Suprapubic skin (tissue), 4 donors: Measurements from ENCODE around the gene HAT1. TPM values are rescaled to one million over a fixed set of nuclear protein-coding genes. Genes with fewer than 3 reads are reported as not detected.
"Not testable (repeated sequence)": the region's sequence is repeated elsewhere in the genome, so short reads cannot be mapped to it uniquely, and the experiment has no call there.

Experiments
- DNase-seq, 2 donors: peaks; one replicate each; pipeline ENCODE4 v3.0.0-alpha.2; 2019; ENCODE audit warnings: low spot score in 2 of 2
- H3K27ac ChIP-seq: fragments of 200-600 bp; sonication (generic); one replicate; pipeline ENCODE4 v1.5.1; 2019
- H3K27me3 ChIP-seq: fragments of 200-600 bp; sonication (generic); one replicate; pipeline ENCODE4 v1.5.1; 2019
- H3K36me3 ChIP-seq: fragments of 200-600 bp; sonication (generic); one replicate; pipeline ENCODE4 v1.5.1; 2019
- H3K4me1 ChIP-seq: fragments of 200-600 bp; sonication (generic); one replicate; pipeline ENCODE4 v1.5.1; 2019
- H3K4me3 ChIP-seq: fragments of 200-600 bp; sonication (generic); one replicate; pipeline ENCODE4 v1.5.1; 2019; ENCODE audit warnings: mild to moderate bottlenecking
- H3K9me3 ChIP-seq: fragments of 200-600 bp; sonication (generic); one replicate; pipeline ENCODE4 v1.5.1; 2019
- CTCF ChIP-seq, 2 donors: fragments of 200-600 bp in 1 of 2; fragments of 450-650 bp in 1 of 2; sonication (generic) in 1 of 2; IDR thresholded peaks; one replicate each; pipeline ENCODE4 v1.5.1; 2016 to 2019; ENCODE audit warnings: antibody characterized with exemption in 2 of 2, mild to moderate bottlenecking in 1 of 2, moderate library complexity in 1 of 2
- EP300 ChIP-seq: sonication (generic); formaldehyde crosslinking; IDR thresholded peaks from one replicate; pipeline ENCODE4 v1.6.1; 2017; ENCODE audit warnings: antibody characterized with exemption
- POLR2A ChIP-seq, 2 donors: fragments of 450-650 bp; IDR thresholded peaks; one replicate each; pipeline ENCODE4 v1.6.1; 2017; ENCODE audit warnings: antibody characterized with exemption in 2 of 2, mild to moderate bottlenecking in 2 of 2, moderate library complexity in 2 of 2
- POLR2AphosphoS5 ChIP-seq, 3 donors: sonication (generic); formaldehyde crosslinking; IDR thresholded peaks; one replicate each; pipeline ENCODE4 v1.6.1; 2017; ENCODE audit warnings: antibody characterized with exemption in 3 of 3
- WGBS: methylation state at CpG from one replicate; pipeline ENCODE4 v1.1.5; 2018; 5-methylcytosine and 5-hydroxymethylcytosine counted together
- total RNA-seq, 4 donors: library from RNA; depleted of rRNA; stranded (reverse); fragments of >200 nt; gene quantifications; one replicate each; pipeline ENCODE4 v1.1.0, GENCODE V29; 2016

The HAT1 gene
- total RNA-seq, 4 donors from 2014 or later, result 22.0 to 24.6 (median 23.7) TPM

- DNase-seq, result no peak
- Histone ChIP-seq H3K4me1 (no peaks in the 10 kb centered on the region), H3K27me3 (no peaks in the 10 kb centered on the region), H3K4me3 (no peak overlapping the region), H3K27ac (no peak overlapping the region), H3K36me3 (peaks cover 21% of the 10 kb centered on the region), H3K9me3 (no peaks in the 10 kb centered on the region)
- TF ChIP-seq POLR2AphosphoS5 (IDR thresholded peaks at IDR 0.05) (no peak), CTCF (IDR thresholded peaks at IDR 0.05) (no peak), POLR2A (IDR thresholded peaks at IDR 0.05) (no peak), EP300 (no peak)
- 79% methylated on average over 2 of the region's 2 CpGs for WGBS
These were observed 62.8 kb downstream of the HAT1 start for GRCh38 chr2:171985076-171985475.

DNA sequence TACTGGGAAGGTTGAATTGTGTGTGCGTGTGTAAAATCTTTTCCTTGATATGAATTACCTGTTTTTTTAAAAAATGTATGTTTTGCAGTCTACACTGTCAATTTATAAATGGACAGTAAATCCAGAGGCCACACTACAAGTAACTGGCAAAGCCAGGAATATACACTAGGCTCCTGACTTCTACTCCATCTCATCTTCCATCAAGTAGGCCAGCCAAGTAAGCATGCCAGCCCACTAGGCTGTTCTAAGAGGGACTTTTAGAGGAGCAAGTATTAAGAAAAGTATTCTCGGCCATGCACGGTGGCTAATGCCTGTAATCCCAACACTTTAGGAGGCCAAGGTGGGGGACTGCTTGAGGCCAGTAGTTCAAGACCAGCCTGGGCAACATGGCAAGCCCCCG, 64.5 kb downstream of the HAT1 start:
- Histone ChIP-seq H3K4me3 (no peak overlapping the region), H3K27ac (no peak overlapping the region), H3K4me1 (no peaks in the 10 kb centered on the region), H3K9me3 (no peaks in the 10 kb centered on the region), H3K36me3 (peaks cover 10% of the 10 kb centered on the region), H3K27me3 (no peaks in the 10 kb centered on the region)
- TF ChIP-seq POLR2AphosphoS5 (IDR thresholded peaks at IDR 0.05), result no peak
- 94% methylated on average over 4 of the region's 4 CpGs for whole genome bisulfite sequencing
- DNase-seq, result no peak

DNA sequence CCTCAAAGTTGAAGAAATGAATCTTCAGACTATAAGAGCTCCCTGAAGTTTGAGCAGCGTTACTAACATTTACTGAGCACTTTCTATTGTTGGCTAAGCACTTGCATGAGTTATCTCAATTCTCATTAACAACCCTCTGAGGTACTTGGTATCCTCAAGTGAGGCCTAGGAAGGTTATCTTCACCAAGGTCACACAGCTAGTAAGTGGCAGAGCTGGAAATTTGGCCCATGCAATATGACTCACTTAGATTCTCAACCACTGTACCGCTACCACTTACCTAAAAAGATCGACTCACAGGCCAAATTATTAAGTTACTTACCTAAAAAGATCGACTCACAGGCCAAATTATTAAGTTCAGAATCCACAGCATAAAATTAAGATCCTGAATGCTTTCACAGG, 68.8 kb downstream of the HAT1 start:
- no peaks in the 10 kb centered on the region for H3K27me3 ChIP-seq
- no peaks in the 10 kb centered on the region for H3K9me3 ChIP-seq
- no peak for DNase-seq
- H3K27ac ChIP-seq, result no peak overlapping the region
- WGBS, result 83% methylated on average over 4 of the region's 4 CpGs
- H3K36me3 ChIP-seq, result no peaks in the 10 kb centered on the region
- no peak overlapping the region for H3K4me3 ChIP-seq
- TF ChIP-seq POLR2A (IDR thresholded peaks at IDR 0.05), result no peak
- H3K4me1 ChIP-seq, result no peaks in the 10 kb centered on the region

DNA sequence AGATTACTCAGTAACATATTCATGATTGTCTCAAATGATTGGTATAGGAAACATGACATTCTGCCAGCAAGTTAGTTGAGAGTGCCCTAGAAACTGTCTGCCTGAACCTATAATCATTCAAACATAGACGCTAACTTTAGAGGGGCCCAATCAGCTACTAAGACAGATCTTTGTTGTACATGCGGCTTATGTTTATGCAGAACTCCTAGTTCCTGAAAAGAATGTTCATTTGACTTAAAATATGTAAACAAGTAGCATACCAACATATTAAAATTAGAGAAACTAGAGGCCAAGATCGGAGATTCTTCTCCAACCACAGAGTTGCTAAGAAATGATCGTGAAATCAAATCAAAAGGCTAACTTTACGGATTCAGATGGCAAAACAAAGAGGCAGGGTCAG, 73.3 kb downstream of the HAT1 start:
- 93% methylated on average over 5 of the region's 5 CpGs for WGBS
- Histone ChIP-seq H3K4me1 (peaks cover 12% of the 10 kb centered on the region), H3K36me3 (no peaks in the 10 kb centered on the region), H3K27me3 (no peaks in the 10 kb centered on the region), H3K4me3 (no peak overlapping the region), H3K9me3 (no peaks in the 10 kb centered on the region), H3K27ac (no peak overlapping the region)
- TF ChIP-seq POLR2A (IDR thresholded peaks at IDR 0.05) (no peak), EP300 (no peak), CTCF (IDR thresholded peaks at IDR 0.05) (no peak), POLR2AphosphoS5 (IDR thresholded peaks at IDR 0.05) (no peak)
- no peak for DNase-seq

DNA sequence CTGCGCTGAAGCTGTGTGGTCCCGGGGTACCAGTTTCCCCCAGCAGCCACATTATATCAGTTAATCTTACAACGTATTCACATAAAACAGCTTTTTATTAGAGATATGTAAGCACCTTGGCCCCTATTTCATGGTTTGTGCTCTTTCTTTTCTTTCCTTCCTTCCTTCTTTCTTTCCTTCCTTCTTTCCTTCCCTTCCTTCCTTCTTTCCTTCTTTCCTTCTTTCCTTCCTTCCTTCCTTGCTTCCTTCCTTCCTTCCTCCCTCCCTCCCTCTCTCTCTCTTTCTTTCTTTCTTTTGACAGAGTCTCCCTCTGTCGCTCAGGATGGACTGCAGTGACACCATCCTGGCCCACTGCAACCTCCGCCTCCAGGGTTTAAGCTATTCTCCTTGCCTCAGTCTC, 73.8 kb downstream of the HAT1 start:
- Histone ChIP-seq H3K36me3 (no peaks in the 10 kb centered on the region), H3K4me1 (peaks cover 15% of the 10 kb centered on the region), H3K27ac (no peak overlapping the region), H3K27me3 (no peaks in the 10 kb centered on the region), H3K4me3 (no peak overlapping the region), H3K9me3 (no peaks in the 10 kb centered on the region)
- WGBS, result 91% methylated on average over 5 of the region's 5 CpGs
- TF ChIP-seq EP300 (no peak), POLR2AphosphoS5 (IDR thresholded peaks at IDR 0.05) (no peak), POLR2A (IDR thresholded peaks at IDR 0.05) (no peak), CTCF (IDR thresholded peaks at IDR 0.05) (no peak)
- DNase-seq, result no peak

GRCh38 chr2:171997031-171997430, 74.8 kb downstream of the HAT1 start:
- not testable (repeated sequence) for H3K9me3 ChIP-seq, H3K27me3 ChIP-seq, H3K4me3 ChIP-seq, H3K27ac ChIP-seq, H3K36me3 ChIP-seq, DNase-seq
- H3K4me1 ChIP-seq, result peaks cover 15% of the 10 kb centered on the region
- WGBS, result 94% methylated on average over 5 of the region's 5 CpGs

DNA sequence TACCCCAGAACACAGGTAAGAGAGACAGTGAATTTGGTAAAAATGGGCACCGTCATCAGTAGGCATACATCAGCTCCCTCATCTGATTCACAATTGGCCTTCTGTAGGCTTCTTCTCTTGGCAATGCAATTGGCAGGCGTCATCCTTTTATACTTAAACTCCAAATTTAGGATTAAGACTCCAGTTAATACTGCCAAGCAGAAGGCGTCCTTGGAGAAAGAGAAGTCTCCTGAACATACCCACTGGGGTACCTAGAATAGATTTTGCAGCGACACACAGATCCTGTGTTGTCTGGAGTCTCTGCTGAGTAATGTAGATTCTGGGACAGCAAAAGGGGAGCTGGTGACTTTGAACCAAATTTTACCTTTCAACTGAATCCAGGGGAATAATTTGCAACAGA, 76.9 kb downstream of the HAT1 start:
- H3K27ac ChIP-seq, result no peak overlapping the region

More for the DNA sequence above, 76.9 kb downstream of the HAT1 start:
- TF ChIP-seq POLR2A (IDR thresholded peaks at IDR 0.05) (no peak), EP300 (no peak), CTCF (IDR thresholded peaks at IDR 0.05) (no peak), POLR2AphosphoS5 (IDR thresholded peaks at IDR 0.05) (no peak)
- H3K4me3 ChIP-seq, result peak overlapping the region; percentile 76
- DNase-seq, result no peak
- WGBS, result 35% methylated on average over 4 of the region's 4 CpGs
- no peaks in the 10 kb centered on the region for H3K27me3 ChIP-seq
- no peaks in the 10 kb centered on the region for H3K36me3 ChIP-seq
- H3K9me3 ChIP-seq, result no peaks in the 10 kb centered on the region
- H3K4me1 ChIP-seq, result peaks cover 15% of the 10 kb centered on the region
